Uterus (tissue), 2 donors: ENCODE measurements around the gene HOXD1.

Experiments used
- CTCF ChIP-seq, 4 experiments: fragments of 200-600 bp in 2 of 4; fragments of 450-650 bp in 2 of 4; sonication (generic) in 2 of 4; IDR thresholded peaks; one replicate each; pipeline ENCODE4 v1.5.1; 2016 to 2019; ENCODE audit warnings: antibody characterized with exemption in 4 of 4, mild to moderate bottlenecking in 2 of 4, moderate library complexity in 1 of 4
- POLR2A ChIP-seq, 2 donors: fragments of 450-650 bp; IDR thresholded peaks; one replicate each; pipeline ENCODE4 v1.6.1; 2016; ENCODE audit warnings: antibody characterized with exemption in 2 of 2, mild to moderate bottlenecking in 1 of 2, moderate library complexity in 1 of 2

DNA sequence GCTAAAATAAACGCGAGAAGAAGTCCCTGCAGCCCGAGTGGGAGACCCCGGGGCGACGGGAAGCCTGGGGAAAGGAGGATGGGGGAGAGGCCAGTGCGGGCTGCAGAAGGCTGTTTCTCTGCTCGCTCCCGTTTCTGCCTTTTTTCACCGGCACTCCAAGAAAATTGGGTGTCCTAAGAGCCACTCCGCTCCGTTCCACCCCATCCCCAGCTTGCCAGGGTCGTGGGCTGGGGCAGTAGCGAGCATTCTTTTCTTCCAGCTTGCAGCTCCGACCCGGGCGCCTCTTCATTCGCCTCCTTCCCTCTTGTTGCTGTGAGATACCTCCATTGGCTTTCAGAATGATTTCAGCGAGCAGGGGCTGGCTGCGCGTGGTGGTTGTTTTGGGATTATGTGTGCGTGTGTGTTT is 30.3 kb upstream of the HOXD1 start:
- no peak for TF ChIP-seq CTCF (IDR thresholded peaks at IDR 0.05)
- no peak for TF ChIP-seq POLR2A (IDR thresholded peaks at IDR 0.05)
